22Rv1 (cell line): ENCODE measurements around the gene FIBIN.

Experiments
- H3K27ac ChIP-seq: fragments of 450-650 bp; 2 replicates; pipeline ENCODE4 v1.5.1; 2017
- ZFX ChIP-seq: fragments of 450-650 bp; IDR thresholded peaks from 2 replicates; pipeline ENCODE4 v1.6.1; 2017; ENCODE audit warnings: antibody characterized with exemption, borderline replicate concordance
- TF ChIP-seq, protein P1 (sequence below): fragments of 450-650 bp; IDR thresholded peaks from 2 replicates; pipeline ENCODE4 v1.5.1; 2017; ENCODE audit warnings: mild to moderate bottlenecking

FIBIN gene

DNA sequence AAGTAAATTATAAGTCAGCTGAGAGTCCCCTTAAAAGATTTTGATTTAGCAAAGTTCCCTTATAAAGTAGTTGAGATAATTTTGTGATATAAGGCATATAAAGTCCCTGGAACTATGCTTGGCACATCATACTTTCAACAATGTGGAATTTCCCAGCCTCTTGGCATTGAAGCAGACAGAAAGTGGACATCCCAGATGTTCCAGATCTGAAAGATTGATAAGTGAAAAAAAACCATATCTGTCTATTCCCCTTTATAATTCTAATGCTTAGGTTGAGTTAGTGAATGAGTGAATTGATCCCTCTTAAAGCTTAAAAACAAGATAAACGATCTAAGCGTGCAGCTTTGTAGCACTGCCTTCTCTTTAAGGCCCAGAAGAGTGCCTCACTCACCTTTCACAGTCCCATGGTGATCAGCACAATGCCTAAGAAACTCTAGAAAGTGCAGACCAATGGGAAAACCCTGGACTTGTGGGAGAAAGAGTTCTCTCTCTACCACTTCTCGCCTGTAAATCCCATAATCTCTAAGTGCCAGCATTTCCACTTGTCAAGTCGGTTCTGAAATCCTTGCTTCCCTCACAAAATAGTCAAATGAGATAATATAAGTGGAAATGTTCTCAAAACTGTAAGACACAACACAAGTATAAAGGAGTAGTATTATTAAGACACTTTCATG lies 17.8 kb downstream of the FIBIN start:
- no peak for TF ChIP-seq ZFX
- TF ChIP-seq, protein P1, sequence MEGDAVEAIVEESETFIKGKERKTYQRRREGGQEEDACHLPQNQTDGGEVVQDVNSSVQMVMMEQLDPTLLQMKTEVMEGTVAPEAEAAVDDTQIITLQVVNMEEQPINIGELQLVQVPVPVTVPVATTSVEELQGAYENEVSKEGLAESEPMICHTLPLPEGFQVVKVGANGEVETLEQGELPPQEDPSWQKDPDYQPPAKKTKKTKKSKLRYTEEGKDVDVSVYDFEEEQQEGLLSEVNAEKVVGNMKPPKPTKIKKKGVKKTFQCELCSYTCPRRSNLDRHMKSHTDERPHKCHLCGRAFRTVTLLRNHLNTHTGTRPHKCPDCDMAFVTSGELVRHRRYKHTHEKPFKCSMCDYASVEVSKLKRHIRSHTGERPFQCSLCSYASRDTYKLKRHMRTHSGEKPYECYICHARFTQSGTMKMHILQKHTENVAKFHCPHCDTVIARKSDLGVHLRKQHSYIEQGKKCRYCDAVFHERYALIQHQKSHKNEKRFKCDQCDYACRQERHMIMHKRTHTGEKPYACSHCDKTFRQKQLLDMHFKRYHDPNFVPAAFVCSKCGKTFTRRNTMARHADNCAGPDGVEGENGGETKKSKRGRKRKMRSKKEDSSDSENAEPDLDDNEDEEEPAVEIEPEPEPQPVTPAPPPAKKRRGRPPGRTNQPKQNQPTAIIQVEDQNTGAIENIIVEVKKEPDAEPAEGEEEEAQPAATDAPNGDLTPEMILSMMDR: no peak
- no peak overlapping the region for H3K27ac ChIP-seq

DNA sequence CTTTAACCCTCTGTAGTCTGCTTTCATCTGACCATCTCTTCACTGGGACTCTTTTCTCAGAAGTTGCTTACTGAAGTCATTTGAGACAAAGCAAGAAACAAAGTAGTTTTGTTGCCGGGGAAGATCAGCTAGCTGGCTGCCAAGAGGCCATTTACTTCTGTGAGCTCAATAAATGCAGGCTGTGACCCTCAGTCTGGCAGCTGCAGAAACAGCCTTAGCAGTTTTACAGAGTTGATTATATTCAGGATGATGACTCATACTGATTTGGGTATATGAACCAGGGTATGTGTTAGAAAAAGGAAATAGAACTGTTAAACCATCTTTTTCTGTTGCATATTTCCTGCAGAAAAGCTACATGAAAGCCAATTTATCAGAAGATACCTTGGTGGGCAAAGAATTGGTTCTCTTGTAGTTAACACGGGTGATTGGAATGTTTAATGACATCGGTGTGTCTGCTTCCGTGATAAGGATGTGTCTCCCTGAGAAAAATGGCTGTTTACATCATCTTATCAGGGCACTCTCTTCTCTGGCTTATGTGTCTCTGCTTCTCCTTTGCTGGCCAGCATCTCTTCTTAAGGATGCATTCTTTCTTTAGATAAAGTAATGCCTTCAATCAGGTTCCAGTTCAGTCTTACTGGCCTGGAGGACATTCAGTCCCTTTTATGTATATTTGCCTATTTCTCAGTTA lies 18.5 kb downstream of the FIBIN start:
- no peak overlapping the region for H3K27ac ChIP-seq
- TF ChIP-seq, protein P1: no peak
- no peak for TF ChIP-seq ZFX

DNA sequence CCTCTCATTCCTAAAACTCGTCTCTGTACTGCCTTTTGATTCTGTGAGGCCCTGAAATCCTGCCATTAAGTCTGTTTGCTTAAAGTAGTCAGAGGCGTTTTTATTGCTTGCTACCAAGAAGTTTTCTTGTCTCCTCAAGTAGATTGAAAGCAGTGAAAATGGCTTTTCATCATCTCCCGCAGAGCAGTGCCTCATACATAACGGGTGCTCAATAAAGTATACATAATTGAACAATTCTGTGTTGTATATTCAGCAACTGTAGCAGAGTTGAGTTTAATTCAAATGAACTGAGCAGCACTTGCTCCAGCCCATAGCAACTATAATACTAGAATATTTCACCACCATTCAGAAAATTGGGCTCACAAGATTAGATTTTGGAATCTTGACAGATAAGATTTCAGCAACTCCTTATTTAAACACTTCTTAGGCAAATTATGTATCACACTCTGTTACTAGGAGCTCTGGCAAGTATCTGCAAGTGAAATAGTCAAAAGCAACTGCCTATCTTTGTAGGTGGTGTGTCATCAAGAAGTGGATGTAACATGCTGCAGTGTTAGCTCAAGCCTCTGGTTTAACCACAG lies 20.0 kb downstream of the FIBIN start:
- no peak overlapping the region for H3K27ac ChIP-seq
- no peak for TF ChIP-seq ZFX
- TF ChIP-seq, protein P1: no peak

DNA sequence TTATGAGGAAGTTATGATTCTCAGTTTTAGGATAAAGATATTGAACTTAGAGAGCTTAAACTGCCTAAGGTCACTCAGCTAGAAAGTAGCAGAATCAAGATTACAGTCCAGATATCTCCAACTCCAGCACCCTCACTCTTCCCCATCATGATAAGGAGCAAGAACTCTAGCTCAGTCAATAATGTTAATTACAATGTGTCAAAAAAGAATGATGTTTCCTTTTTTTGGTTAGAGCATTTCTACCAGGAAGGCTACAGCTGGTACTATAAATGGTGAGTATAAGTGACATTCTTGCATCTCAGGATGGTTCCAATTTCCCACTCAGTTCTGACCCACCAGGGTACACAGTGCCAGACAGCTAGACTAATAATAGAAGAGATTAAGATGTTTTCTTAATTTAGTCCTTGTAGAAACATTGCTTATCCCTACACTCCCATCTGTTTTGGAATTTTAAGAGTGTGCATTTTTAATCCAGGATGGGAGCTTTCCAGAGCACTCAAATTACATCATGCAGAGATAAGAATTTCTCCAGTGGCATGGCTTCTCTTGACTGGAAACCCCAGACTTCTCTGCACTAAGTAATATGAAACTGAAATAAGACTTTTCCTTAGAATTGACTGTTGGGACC lies 25.1 kb downstream of the FIBIN start:
- no peak overlapping the region for H3K27ac ChIP-seq
- no peak for TF ChIP-seq ZFX
- TF ChIP-seq, protein P1: no peak

DNA sequence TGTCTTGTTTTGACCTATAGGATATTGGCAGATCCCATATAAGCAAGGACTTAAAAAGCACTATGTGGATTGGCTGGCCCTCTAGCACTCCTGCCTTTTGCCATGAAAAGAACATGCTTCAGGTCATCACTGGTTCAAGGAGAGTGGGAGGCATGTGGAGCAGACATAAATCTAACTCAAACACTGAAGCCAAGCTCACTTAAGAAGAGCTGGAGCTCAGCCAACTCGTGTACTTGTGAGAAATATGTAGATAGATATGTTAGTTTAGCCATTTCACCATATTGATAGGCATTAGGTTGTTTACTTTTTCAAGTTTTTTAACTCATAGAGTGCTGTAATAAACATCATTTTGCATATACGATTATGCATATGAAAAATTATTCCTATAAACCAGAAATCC lies 26.8 kb downstream of the FIBIN start:
- TF ChIP-seq ZFX: no peak
- TF ChIP-seq, protein P1: no peak
- H3K27ac ChIP-seq: no peak overlapping the region

DNA sequence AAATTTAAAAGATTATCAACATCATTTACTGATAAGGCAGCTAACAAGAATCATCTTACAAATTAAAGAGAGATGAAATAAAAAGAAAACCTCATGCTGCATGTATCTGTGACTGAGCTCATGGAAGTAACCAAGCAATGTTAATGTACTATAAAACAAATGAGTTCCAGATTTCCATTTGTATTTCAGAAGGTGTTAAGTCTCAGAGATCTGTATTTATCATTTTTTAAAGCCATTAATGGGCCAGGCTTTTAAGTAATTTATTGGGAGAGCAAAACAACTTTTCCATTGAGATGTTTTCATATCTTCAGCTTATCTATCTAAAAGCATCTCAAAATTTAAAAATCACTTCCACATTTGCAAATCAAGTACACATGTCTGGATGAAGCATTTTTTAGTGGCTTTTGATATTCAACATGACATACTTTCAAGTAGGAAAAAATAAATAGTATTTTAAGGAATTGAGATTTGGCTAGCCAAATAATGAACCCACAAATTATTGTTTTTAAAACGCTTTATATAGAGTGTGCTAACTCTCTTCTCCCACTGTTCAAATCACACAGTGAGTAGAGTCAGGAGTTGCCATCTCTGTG lies 28.8 kb downstream of the FIBIN start:
- TF ChIP-seq, protein P1: no peak
- no peak for TF ChIP-seq ZFX
- H3K27ac ChIP-seq: no peak overlapping the region
